GM19238 (cell line): ENCODE data around the gene HSD3B1.
"Not testable (repeated sequence)": the region's sequence is repeated elsewhere in the genome, so short reads cannot be mapped to it uniquely, and the experiment has no call there.

Experiments
- DNase-seq: peaks from one replicate; pipeline ENCODE4 v3.0.0; 2011; ENCODE audit warnings: low spot score; ENCODE audit not compliant: insufficient read length

HSD3B1 gene

GRCh38 chr1:119490925-119491324, 16.1 kb upstream of the HSD3B1 start:
- DNase-seq: no peak

GRCh38 chr1:119492763-119493162, 14.2 kb upstream of the HSD3B1 start:
- DNase-seq: no peak

- no peak for DNase-seq
Measured at GRCh38 chr1:119504831-119505230, 2.2 kb upstream of the HSD3B1 start.

- DNase-seq: no peak
Measured at GRCh38 chr1:119510046-119510445, 3.0 kb downstream of the HSD3B1 start.

- DNase-seq: no peak
Measured at GRCh38 chr1:119515221-119515620, 8.2 kb downstream of the HSD3B1 start.

- DNase-seq: no peak
Measured at GRCh38 chr1:119516247-119516646, 9.2 kb downstream of the HSD3B1 start.

- DNase-seq: no peak
Measured at GRCh38 chr1:119516680-119517079, 9.7 kb downstream of the HSD3B1 start.

- not testable (repeated sequence) for DNase-seq
Measured at GRCh38 chr1:119517667-119518066, 10.7 kb downstream of the HSD3B1 start.

- no peak for DNase-seq
Measured at GRCh38 chr1:119531606-119532323, 24.8 kb downstream of the HSD3B1 start.

- no peak for DNase-seq
Measured at GRCh38 chr1:119532324-119532910, 25.4 kb downstream of the HSD3B1 start.

GRCh38 chr1:119535381-119535780, 28.4 kb downstream of the HSD3B1 start:
- DNase-seq: no peak

- no peak for DNase-seq
Measured at GRCh38 chr1:119537966-119538365, 31.0 kb downstream of the HSD3B1 start.

- DNase-seq: no peak
Measured at GRCh38 chr1:119539636-119540035, 32.6 kb downstream of the HSD3B1 start.

- DNase-seq: no peak
Measured at GRCh38 chr1:119541389-119541788, 34.4 kb downstream of the HSD3B1 start.

GRCh38 chr1:119542492-119542946, 35.5 kb downstream of the HSD3B1 start:
- DNase-seq: no peak

GRCh38 chr1:119544165-119544762, 37.3 kb downstream of the HSD3B1 start:
- no peak for DNase-seq

- no peak for DNase-seq
Measured at GRCh38 chr1:119546641-119547040, 39.6 kb downstream of the HSD3B1 start.

- DNase-seq: no peak
Measured at GRCh38 chr1:119547306-119547705, 40.3 kb downstream of the HSD3B1 start.

GRCh38 chr1:119547805-119548204, 40.8 kb downstream of the HSD3B1 start:
- no peak for DNase-seq

GRCh38 chr1:119549719-119550132, 42.7 kb downstream of the HSD3B1 start:
- no peak for DNase-seq

GRCh38 chr1:119550381-119550780, 43.4 kb downstream of the HSD3B1 start:
- DNase-seq: no peak

- no peak for DNase-seq
Measured at GRCh38 chr1:119551218-119551617, 44.2 kb downstream of the HSD3B1 start.

- not testable (repeated sequence) for DNase-seq
Measured at GRCh38 chr1:119552656-119553055, 45.6 kb downstream of the HSD3B1 start.
